Stimulated activated CD4-positive, alpha-beta T cell treated with anti-CD3 and anti-CD28 coated beads, Interleukin-12 subunit alpha, Interleukin-12 subunit beta, amount 100 ng/mL, for 24 hours (primary cell): ENCODE data around the gene UGT1A4.
"Not testable (repeated sequence)": the region's sequence is repeated elsewhere in the genome, so short reads cannot be mapped to it uniquely, and the experiment has no call there.

Source experiments
- DNase-seq, 2 experiments: peaks; one replicate each; pipeline ENCODE4 v3.0.0-alpha.2; 2020; ENCODE audit warnings: low read depth in 2 of 2

UGT1A4 gene

GRCh38 chr2:233750689-233751088, 32.2 kb downstream of the UGT1A4 start:
- DNase-seq, result not testable (repeated sequence)

- not testable (repeated sequence) for DNase-seq
Observed at GRCh38 chr2:233751212-233752009, 32.9 kb downstream of the UGT1A4 start.

- DNase-seq, result no peak
Observed at GRCh38 chr2:233754872-233755611, 36.5 kb downstream of the UGT1A4 start.

GRCh38 chr2:233756429-233757081, 38.0 kb downstream of the UGT1A4 start:
- no peak for DNase-seq

GRCh38 chr2:233758141-233758540, 39.6 kb downstream of the UGT1A4 start:
- DNase-seq, result no peak

- DNase-seq, result no peak
Observed at GRCh38 chr2:233758849-233759248, 40.3 kb downstream of the UGT1A4 start.

GRCh38 chr2:233760043-233760442, 41.5 kb downstream of the UGT1A4 start, which contains the start of gene UGT1A1:
Gene UGT1A1, plus strand, starts transcription at chr2:233760270. Its CDS starts 18 bp downstream, at chr2:233760288.
- no peak for DNase-seq

GRCh38 chr2:233761040-233761769, 42.7 kb downstream of the UGT1A4 start:
- no peak for DNase-seq

GRCh38 chr2:233764264-233764663, 45.7 kb downstream of the UGT1A4 start:
- DNase-seq, result no peak

- DNase-seq, result no peak
Observed at GRCh38 chr2:233764761-233765160, 46.2 kb downstream of the UGT1A4 start.

GRCh38 chr2:233766416-233766815, 47.9 kb downstream of the UGT1A4 start:
- no peak for DNase-seq

- DNase-seq, result no peak
Observed at GRCh38 chr2:233768076-233768475, 49.5 kb downstream of the UGT1A4 start.

GRCh38 chr2:233769260-233769659, 50.7 kb downstream of the UGT1A4 start:
- no peak for DNase-seq

- no peak for DNase-seq
Observed at GRCh38 chr2:233772153-233772552, 53.6 kb downstream of the UGT1A4 start.

- DNase-seq, result no peak
Observed at GRCh38 chr2:233772583-233772982, 54.0 kb downstream of the UGT1A4 start.

GRCh38 chr2:233773854-233774253, 55.3 kb downstream of the UGT1A4 start:
- DNase-seq, result no peak

GRCh38 chr2:233775414-233775813, 56.9 kb downstream of the UGT1A4 start:
- no peak for DNase-seq

- no peak for DNase-seq
Observed at GRCh38 chr2:233778030-233778429, 59.5 kb downstream of the UGT1A4 start, which contains the start of gene MROH2A. Gene MROH2A, plus strand, starts transcription at chr2:233778330. Its CDS starts 1,029 bp downstream, at chr2:233779359.

- no peak for DNase-seq
Observed at GRCh38 chr2:233779722-233780121, 61.2 kb downstream of the UGT1A4 start.

GRCh38 chr2:233780771-233781170, 62.2 kb downstream of the UGT1A4 start:
- no peak for DNase-seq

- DNase-seq, result no peak
Observed at GRCh38 chr2:233789554-233789953, 71.0 kb downstream of the UGT1A4 start.
